C4-2B (cell line): ENCODE results near the gene MAGI2.
A peak's percentile ranks its signal among the peaks of the same experiment; 100 is the strongest.
"Not testable (repeated sequence)": the region's sequence is repeated elsewhere in the genome, so short reads cannot be mapped to it uniquely, and the experiment has no call there.

ENCODE experiments used
- H3K27ac ChIP-seq: fragments of 450-650 bp; 2 replicates; pipeline ENCODE4 v1.5.1; 2017
- CTCF ChIP-seq: fragments of 450-650 bp; conservative IDR thresholded peaks from 2 replicates; pipeline ENCODE4 v1.5.1; 2017; ENCODE audit warnings: mild to moderate bottlenecking
- ZFX ChIP-seq: fragments of 450-650 bp; IDR thresholded peaks from 2 replicates; pipeline ENCODE4 v1.6.1; 2017

The MAGI2 gene

GRCh38 chr7:78996013-78996412 is 457.5 kb downstream of the MAGI2 start:
- TF ChIP-seq ZFX (no peak), CTCF (no peak)
- H3K27ac ChIP-seq, result no peak overlapping the region

- TF ChIP-seq CTCF, result no peak
- TF ChIP-seq ZFX, result no peak
- H3K27ac ChIP-seq, result no peak overlapping the region
Observed at GRCh38 chr7:78993341-78993740, 460.1 kb downstream of the MAGI2 start.

GRCh38 chr7:78985509-78985908 is 468.0 kb downstream of the MAGI2 start:
- TF ChIP-seq CTCF, result peak; percentile 65
- TF ChIP-seq ZFX, result no peak

GRCh38 chr7:78983483-78983882 is 470.0 kb downstream of the MAGI2 start:
- H3K27ac ChIP-seq, result no peak overlapping the region
- TF ChIP-seq CTCF (no peak), ZFX (no peak)

More at GRCh38 chr7:78985509-78985908, 468.0 kb downstream of the MAGI2 start:
- no peak overlapping the region for H3K27ac ChIP-seq

- no peak overlapping the region for H3K27ac ChIP-seq
- TF ChIP-seq CTCF, result no peak
- no peak for TF ChIP-seq ZFX
Observed at GRCh38 chr7:78970440-78970916, 483.0 kb downstream of the MAGI2 start.

- no peak for TF ChIP-seq CTCF
- no peak for TF ChIP-seq ZFX
- H3K27ac ChIP-seq, result no peak overlapping the region
Observed at GRCh38 chr7:78968951-78969350, 484.5 kb downstream of the MAGI2 start.

- not testable (repeated sequence) for H3K27ac ChIP-seq
Observed at GRCh38 chr7:78967561-78967960, 485.9 kb downstream of the MAGI2 start.

- no peak overlapping the region for H3K27ac ChIP-seq
- TF ChIP-seq ZFX (no peak), CTCF (no peak)
Observed at GRCh38 chr7:78967046-78967445, 486.4 kb downstream of the MAGI2 start.
